Stimulated activated CD8-positive, alpha-beta memory T cell treated with anti-CD3 and anti-CD28 coated beads, Interleukin-15, amount 100 ng/mL, for 4 hours (primary cell): ENCODE measurements around the gene CFAP97D2.
A peak's percentile ranks its signal among the peaks of the same experiment; 100 is the strongest.
"Not testable (repeated sequence)": the region's sequence is repeated elsewhere in the genome, so short reads cannot be mapped to it uniquely, and the experiment has no call there.

Experiments
- DNase-seq, 2 donors: peaks; one replicate each; pipeline ENCODE4 v3.0.0-alpha.2; 2020; ENCODE audit warnings: low read depth in 2 of 2

The CFAP97D2 gene

DNA sequence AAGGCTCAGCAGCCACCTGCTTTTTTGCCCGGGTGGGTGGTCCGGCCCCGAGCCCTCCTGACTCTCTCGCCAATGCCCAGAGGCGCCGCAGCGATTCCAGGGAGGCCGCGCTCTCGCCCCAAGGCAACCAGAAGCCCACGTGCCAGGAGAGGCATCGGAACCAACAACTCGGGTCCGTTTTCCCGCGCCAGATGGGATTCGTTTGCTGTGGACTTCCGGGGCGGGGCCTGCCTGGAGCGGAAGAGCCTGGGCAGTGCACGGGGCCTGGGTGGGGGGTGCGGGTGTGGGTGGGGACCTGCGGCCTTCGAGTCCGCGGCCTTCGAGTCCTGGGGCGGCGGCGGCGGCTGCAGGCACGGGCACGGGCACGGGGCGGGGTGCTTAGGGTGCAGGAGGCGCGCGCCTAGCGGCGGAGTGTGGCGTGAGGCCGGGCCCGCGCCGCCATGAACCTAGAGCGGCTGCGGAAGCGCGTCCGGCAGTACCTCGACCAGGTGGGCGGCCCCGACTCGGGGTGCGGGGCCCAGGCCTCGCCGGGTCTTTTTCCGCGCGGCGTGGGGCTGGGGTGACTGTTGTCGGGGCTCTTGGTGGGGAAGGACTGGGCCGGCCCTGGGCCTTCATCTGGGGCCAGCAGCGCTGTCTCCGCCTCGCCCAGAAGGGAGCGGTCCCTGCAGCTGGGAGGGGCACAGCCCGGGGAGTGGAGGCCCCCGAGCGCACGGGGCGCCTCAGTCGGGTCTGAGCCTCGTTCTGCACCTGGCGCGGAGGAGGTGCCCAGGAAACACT is 55.8 kb downstream of the CFAP97D2 start, which contains the start of gene CDC16:
Gene CDC16, plus strand, starts transcription at position 253 of the 777 bp plus-strand sequence. Its CDS starts 188 bp downstream, at position 441.
- DNase-seq: peak; percentile 65 to 81

- no peak for DNase-seq
These were observed 56.6 kb downstream of the CFAP97D2 start for GRCh38 chr13:114235697-114236096.

DNA sequence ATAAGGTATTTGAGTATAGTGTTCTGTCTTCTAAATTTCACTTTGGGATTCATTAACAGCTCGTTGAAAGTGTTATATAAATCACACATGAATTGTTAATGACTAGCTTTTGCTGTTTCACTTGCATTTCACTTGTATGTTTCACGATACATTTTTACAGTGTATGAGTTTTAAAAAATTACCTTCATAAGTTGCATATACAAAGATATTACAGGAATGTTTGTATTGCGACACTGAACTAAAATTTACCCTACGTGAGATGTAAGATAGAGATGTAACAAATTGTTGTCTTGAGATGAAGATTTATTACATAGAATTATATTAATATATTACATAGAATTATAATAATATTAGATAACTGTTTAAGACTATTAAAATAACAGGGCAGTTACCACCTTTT is 57.2 kb downstream of the CFAP97D2 start:
- no peak for DNase-seq

- no peak for DNase-seq
These were observed 58.5 kb downstream of the CFAP97D2 start for GRCh38 chr13:114237415-114238112.

GRCh38 chr13:114241918-114242317 is 62.9 kb downstream of the CFAP97D2 start:
- DNase-seq: no peak

- no peak for DNase-seq
These were observed 64.9 kb downstream of the CFAP97D2 start for GRCh38 chr13:114243971-114244370.

DNA sequence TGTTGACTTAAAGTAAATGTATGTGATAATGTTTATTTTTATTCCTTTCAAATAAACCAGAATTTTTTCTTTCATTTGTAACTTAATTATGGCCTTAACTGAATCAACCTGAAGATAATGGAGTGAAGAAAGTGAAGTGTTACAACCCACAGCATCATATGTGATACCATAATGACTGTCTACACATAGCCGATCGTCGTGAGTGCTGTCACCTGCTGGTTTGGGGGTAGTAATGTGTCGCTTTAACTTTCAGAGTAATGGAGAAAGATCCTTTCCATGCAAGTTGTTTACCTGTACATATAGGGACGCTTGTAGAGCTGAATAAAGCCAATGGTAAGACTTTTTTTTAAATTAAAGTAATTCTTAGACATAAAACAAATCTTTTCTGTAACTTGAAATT is 65.6 kb downstream of the CFAP97D2 start:
- DNase-seq: no peak

DNA sequence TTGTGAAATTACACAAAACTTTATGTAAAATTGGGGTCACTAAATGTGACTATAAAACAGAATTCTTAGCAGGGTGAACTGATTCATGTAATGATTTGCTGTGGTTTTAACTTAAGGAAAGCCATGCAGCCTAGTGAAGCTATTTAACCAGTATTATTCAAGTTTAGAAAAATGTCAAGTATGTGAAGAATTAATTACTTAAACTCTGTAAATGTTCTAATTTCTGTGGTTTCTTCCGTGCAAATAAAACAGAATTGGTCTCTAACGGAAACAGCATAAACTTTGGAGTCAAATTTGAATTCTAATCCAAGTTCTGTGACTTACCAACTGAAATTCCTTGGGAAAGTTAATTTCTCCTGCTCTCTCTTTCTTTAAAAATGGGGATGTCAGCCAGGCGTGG is 69.0 kb downstream of the CFAP97D2 start:
- no peak for DNase-seq

DNA sequence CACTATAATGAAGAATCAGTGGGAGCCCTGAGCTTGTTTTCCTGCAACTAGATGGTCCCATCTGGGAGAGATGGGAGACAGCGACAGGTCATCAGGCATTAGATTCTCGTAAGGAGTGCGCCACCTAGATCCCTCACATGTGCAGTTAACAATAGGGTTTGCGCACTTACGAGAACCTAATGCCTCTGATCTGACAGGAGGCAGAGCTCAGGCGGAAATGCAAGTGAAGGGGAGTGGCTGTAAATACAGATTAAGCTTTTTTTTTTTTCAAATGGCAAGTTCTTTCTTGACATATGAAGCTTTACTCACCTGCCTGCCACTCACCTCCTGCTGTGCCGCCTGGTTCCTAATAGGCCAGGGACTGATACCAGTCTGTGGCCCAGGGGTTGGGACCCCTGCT is 70.0 kb downstream of the CFAP97D2 start:
- DNase-seq: no peak

DNA sequence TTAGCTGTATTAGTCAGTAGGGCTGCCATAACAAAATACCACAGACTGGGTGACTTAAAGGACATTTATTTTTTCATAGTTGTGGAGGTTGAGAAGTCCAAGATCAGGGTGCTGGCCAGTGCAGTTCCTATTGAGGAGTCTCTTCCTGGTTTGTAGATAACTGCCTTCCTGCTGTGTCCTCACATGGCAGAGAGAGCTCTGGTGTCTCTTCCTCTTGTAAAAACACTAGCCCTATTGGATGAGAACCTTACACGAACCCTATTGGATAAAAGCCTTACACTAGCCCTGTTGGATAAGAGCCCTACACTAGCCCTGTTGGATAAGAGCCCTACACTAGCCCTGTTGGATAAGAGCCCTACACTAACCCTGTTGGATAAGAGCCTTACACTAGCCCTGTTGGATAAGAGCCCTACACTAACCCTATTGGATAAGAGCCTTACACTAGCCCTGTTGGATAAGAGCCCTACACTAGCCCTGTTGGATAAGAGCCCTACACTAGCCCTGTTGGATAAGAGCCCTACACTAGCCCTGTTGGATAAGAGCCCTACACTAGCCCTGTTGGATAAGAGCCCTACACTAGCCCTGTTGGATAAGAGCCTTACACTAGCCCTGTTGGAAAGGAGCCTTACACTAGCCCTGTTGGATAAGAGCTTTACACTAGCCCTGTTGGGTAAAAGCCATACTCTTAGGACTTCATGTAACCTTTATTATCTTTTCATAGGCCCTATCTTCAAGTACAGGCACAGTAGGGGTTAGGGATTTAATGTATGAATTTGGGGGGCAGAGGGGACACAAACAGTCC is 72.8 kb downstream of the CFAP97D2 start:
- not testable (repeated sequence) for DNase-seq

DNA sequence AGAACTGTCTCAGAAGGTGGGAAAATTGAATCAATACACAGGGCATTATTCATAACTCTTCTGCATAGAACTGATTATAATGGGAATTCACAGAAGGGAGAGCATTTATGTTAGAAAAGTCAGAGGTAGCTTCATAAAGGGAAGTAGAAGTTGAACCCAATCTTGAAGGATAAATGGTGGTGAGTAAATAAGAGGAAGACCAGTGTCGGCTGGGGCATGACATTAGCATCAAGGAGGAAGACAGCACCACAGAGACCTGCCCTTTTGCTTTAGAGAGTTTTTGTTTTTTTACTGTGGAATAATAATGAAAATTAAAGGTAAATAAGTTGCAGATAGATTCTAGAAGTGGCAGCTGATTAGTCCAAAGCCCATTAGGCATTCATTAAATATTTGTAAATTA is 77.5 kb downstream of the CFAP97D2 start:
- DNase-seq: no peak

GRCh38 chr13:114257014-114257413 is 78.0 kb downstream of the CFAP97D2 start:
- no peak for DNase-seq

DNA sequence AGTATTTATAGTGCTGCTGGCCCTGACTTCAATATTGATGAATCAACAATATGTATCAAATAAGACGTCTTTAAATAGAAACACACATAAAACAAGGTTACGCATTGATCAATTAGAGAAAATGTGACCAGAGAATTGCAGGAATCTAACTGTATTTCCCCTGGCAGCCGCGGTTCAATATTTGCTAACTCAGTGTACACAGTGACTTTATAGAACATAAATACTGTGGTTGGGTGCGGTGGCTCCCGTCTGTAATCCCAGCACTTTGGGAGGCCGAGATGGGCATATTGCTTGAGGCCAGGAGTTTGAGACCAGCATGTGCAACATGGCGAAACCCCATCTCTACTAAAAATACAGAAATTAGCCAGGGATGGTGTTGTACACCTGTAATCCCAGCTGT is 79.5 kb downstream of the CFAP97D2 start:
- no peak for DNase-seq

DNA sequence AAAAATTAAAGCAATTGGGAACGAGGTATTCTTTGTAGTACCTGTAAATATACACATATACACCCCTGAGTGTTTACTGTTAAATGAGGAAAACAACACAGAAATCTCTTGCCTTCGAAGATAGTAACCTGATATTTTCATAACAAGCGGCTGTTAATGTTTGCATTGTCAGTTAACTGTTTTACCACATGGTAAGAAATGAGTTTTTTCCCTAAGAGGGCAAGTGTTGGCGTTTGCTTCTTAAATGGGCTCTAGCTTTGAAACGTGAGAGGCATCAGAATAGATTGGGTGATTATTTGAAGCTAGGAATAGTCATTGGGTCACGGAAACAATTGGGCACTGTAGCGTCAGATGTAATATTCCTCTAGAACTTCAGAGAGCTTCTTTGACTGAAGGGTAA is 80.3 kb downstream of the CFAP97D2 start:
- no peak for DNase-seq

GRCh38 chr13:114259974-114260373 is 80.9 kb downstream of the CFAP97D2 start:
- DNase-seq: no peak

DNA sequence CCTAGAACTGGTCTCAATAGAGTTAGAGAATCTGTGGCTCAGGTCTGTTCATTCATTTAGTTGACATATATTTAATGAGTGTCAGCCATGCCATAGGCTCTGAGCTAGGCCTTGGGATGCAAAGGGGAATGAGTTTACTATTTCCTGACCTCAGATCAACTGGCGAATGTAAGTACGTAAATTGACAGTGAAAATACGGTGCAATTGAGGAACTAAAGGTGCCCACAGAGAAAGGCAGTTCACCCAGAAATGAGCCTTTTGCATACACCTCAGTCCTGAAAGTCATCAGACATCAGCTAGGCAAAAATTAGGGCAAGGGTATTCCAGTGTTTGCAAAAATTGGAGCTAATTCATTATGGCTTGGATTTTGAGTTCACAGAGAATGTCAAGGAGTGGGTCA is 81.8 kb downstream of the CFAP97D2 start:
- no peak for DNase-seq

- no peak for DNase-seq
These were observed 82.4 kb downstream of the CFAP97D2 start for GRCh38 chr13:114261328-114261965.

- DNase-seq: no peak
These were observed 84.5 kb downstream of the CFAP97D2 start for GRCh38 chr13:114263578-114263977.

DNA sequence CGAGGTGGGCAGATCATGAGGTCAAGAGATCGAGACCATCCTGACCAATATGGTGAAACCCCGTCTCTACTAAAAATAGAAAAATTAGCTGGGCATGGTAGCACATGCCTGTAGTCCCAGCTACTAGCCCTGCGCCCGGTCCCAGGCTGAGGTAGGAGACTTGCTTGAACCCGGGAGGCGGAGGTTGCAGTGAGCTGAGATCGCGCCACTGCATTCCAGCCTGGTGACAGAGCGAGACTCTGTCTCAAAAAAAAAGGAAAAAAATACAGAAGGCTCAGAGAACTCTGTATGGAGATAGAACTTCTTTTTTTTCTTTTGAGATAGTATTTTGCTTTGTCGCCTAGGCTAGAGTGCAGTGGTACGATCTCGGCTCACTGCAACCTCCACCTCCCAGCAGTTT is 85.3 kb downstream of the CFAP97D2 start:
- DNase-seq: not testable (repeated sequence)

DNA sequence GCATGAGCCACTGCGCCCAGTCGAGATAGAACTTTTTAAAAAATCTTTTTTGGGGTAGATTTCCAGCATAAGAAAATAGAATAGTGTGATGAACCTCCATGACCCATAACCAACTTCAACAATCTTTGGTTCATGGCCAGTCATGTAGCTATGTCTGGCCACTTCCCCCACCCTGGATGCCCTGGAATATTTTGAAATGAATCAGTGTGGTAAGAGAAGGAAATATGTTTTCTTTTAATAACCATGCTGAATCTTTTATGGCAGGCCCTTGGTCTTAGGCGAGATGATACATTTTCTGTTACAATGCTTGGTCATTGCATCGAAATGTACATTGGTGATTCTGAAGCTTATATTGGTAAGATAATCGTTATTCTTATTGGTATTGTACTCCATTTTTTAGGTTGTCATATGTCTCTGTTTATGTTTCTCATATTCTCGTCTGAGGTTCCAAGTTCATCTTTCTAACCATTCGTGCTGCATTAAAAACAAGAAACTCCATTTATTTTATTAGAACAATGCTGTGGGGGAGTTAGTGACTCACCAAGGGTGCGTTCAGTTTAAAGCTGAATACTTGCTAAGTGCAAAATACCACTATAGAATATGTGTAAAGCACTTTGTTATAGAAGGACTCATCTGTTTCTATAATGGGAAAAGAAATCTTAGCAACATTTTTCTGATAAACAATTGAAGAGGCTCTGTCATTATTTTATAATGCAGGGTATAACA is 86.0 kb downstream of the CFAP97D2 start:
- DNase-seq: no peak

DNA sequence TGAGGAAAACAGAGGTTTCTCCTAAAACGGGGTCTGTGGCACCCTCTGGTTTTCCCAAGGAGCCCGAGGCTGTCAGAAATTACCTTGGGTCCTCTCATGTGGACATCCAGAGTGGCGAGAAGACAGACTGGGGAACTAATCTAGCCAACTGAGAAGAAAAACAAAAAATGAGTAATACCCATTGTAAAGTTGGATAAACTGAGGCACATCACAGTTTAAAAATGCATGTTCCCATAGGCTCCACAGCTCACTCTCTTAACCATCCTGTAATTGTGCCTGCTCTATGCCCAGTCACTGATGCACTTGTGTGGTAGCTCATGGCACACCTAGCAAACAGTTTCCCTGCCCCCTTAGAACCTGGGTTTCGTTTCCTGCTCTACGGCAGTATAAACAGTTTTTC is 87.2 kb downstream of the CFAP97D2 start:
- no peak for DNase-seq
